ENCODE results near the gene ALOX5. TPM values are rescaled to one million over a fixed set of nuclear protein-coding genes. Genes with fewer than 3 reads are reported as not detected.

ALOX5 gene
- total and polyA plus RNA-seq, 4 donors, result 21.5 to 270 (median 144) TPM

GRCh38 chr10:45491061-45491460, 117.0 kb downstream of the ALOX5 start:
- H3K27ac ChIP-seq (ENCODE audit: low read depth in 1 of 2, low read length in 1 of 2), result no peak overlapping the region
- no peaks in the 10 kb centered on the region for H3K27me3 ChIP-seq (ENCODE audit: control insufficient read depth in 3 of 3, insufficient read depth in 3 of 3, low read length in 2 of 3)
- H3K4me3 ChIP-seq, result no peak overlapping the region
- H3K36me3 ChIP-seq (ENCODE audit: control insufficient read depth in 4 of 4, insufficient read depth in 4 of 4, low read length in 4 of 4), result peaks cover 0 to 6% (median 0%) of the 10 kb centered on the region in 4 donors
- H3K9me3 ChIP-seq (ENCODE audit: control insufficient read depth in 4 of 4, insufficient read depth in 3 of 4, low read length in 3 of 4), result peaks cover 0 to 3% (median 0%) of the 10 kb centered on the region in 4 donors
- no peaks in the 10 kb centered on the region for H3K4me1 ChIP-seq (ENCODE audit: control insufficient read depth in 5 of 5, insufficient read depth in 5 of 5, low read length in 5 of 5)
- ATAC-seq (ENCODE audit: insufficient read depth, low FRiP score), result no peak
- 83 to 91% methylated on average over 7 of the region's 7 CpGs for WGBS, 2 donors
- H3K9ac ChIP-seq (ENCODE audit: insufficient read depth in 1 of 2, low read length in 2 of 2), result no peak overlapping the region
- TF ChIP-seq CTCF (IDR thresholded peaks at IDR 0.05; ENCODE audit: control extremely low read depth, extremely low read depth), result no peak
- no peak for DNase-seq

Other genes with a start within 250 kb of the ALOX5 start
- gene OR13A1, start 58.6 kb upstream of the ALOX5 start, total RNA-seq, result under 1 TPM; 0.15 to 0.31 TPM
- gene OR13A1, start 58.6 kb upstream of the ALOX5 start, polyA plus RNA-seq, result under 1 TPM in 1 of 2 donors, not detected in 1; 0.28 TPM

All from lung (tissue), 12 donors.